H1 (cell line): Measurements from ENCODE around the gene SCAMP2. TPM values are rescaled to one million over a fixed set of nuclear protein-coding genes. Genes with fewer than 3 reads are reported as not detected.

ENCODE experiments used
- CTCF ChIA-PET: fragments of 300-600 bp; sonication (Branson Sonifier 250); formaldehyde crosslinking; loops from one replicate; lab custom pipeline; 2021; ENCODE audit not compliant: partially characterized antibody; lab: Charles Lee
- POLR2A ChIA-PET: fragments of 300-600 bp; sonication (Branson Sonifier 250); formaldehyde crosslinking; loops from one replicate; lab custom pipeline; 2021; ENCODE audit warnings: inconsistent platforms; ENCODE audit not compliant: partially characterized antibody; lab: Charles Lee
- DNase-seq, 2 experiments: peaks; one replicate each; pipeline versions ENCODE4 v3.0.0 to v3.0.0-alpha.2; 2010 to 2022; ENCODE audit warnings: low spot score in 2 of 2, low read depth in 1 of 2, mixed read lengths in 1 of 2
- FAIRE-seq: peaks from 2 replicates; lab custom pipeline; 2011; peaks lifted over from hg19 to GRCh38; lab: Jason Lieb, UNC
- H2AFZ ChIP-seq: 2 replicates; pipeline ENCODE4 v1.8.1; 2012; ENCODE audit warnings: low read length, inconsistent platforms
- H2AK5ac ChIP-seq: 2 replicates; pipeline ENCODE4 v1.6.1; 2013; ENCODE audit warnings: low read depth, low read length
- H2BK120ac ChIP-seq: replicated peaks from 2 replicates; pipeline ENCODE3; 2013; ENCODE audit warnings: low read depth, low read length, inconsistent platforms
- H2BK12ac ChIP-seq: 2 replicates; pipeline ENCODE4 v1.6.1; 2013; ENCODE audit warnings: low read depth, low read length
- H2BK15ac ChIP-seq: 2 replicates; pipeline ENCODE4 v1.6.1; 2013; ENCODE audit warnings: low read length
- H2BK20ac ChIP-seq: 2 replicates; pipeline ENCODE4 v1.6.1; 2013; ENCODE audit warnings: low read length
- H2BK5ac ChIP-seq: 2 replicates; pipeline ENCODE4 v1.6.1; 2013; ENCODE audit warnings: low read depth, low read length
- H3K14ac ChIP-seq: 2 replicates; pipeline ENCODE4 v1.6.1; 2013; ENCODE audit warnings: inconsistent platforms; ENCODE audit not compliant: insufficient read length
- H3K18ac ChIP-seq: 2 replicates; pipeline ENCODE4 v1.6.1; 2013; ENCODE audit warnings: low read length; ENCODE audit errors: extremely low read depth
- H3K23ac ChIP-seq: 2 replicates; pipeline ENCODE4 v1.6.1; 2013; ENCODE audit warnings: inconsistent platforms; ENCODE audit not compliant: insufficient read length
- H3K23me2 ChIP-seq: 2 replicates; pipeline ENCODE4 v1.6.1; 2013; ENCODE audit warnings: low read depth, low read length
- H3K27ac ChIP-seq: 2 replicates; pipeline ENCODE4 v1.6.1; 2011; ENCODE audit warnings: low read depth, low read length, inconsistent platforms
- H3K27me3 ChIP-seq, 4 experiments: replicated peaks in 1 of 4; 1 replicate in 1 of 4; 2 replicates in 3 of 4; pipeline versions ENCODE4 v1.6.1 to v1.8.1; 2011 to 2013; ENCODE audit warnings: low read length in 3 of 4, mild to moderate bottlenecking in 3 of 4, inconsistent platforms in 2 of 4, mixed read lengths in 2 of 4, moderate library complexity in 1 of 4; ENCODE audit not compliant: control insufficient read depth in 3 of 4, insufficient read depth in 3 of 4; ENCODE audit errors: extremely low read depth in 1 of 4
- H3K36me3 ChIP-seq, 4 experiments: 2 replicates each; pipeline versions ENCODE4 v1.6.1 to v1.8.1; 2011 to 2013; ENCODE audit warnings: mild to moderate bottlenecking in 4 of 4, low read length in 3 of 4, moderate library complexity in 2 of 4, control low read depth in 1 of 4, inconsistent platforms in 1 of 4; ENCODE audit not compliant: insufficient read depth in 4 of 4, control insufficient read depth in 2 of 4
- H3K4ac ChIP-seq: replicated peaks from 2 replicates; pipeline ENCODE3; 2013; ENCODE audit warnings: low read length, low read depth, mixed read lengths, inconsistent platforms; ENCODE audit not compliant: insufficient read length
- H3K4me1 ChIP-seq, 4 experiments: replicated peaks in 1 of 4; 1 replicate in 1 of 4; 2 replicates in 3 of 4; pipeline versions ENCODE4 v1.6.1 to v1.8.1; 2011 to 2013; ENCODE audit warnings: low read length in 3 of 4, inconsistent platforms in 2 of 4, mixed read lengths in 1 of 4; ENCODE audit not compliant: insufficient read depth in 4 of 4, control insufficient read depth in 3 of 4
- H3K4me2 ChIP-seq, 2 experiments: 2 replicates each; pipeline versions ENCODE4 v1.6.1 to v1.8.1; 2011 to 2013; ENCODE audit warnings: low read depth in 2 of 2, low read length in 2 of 2, control low read depth in 1 of 2, inconsistent platforms in 1 of 2, mild to moderate bottlenecking in 1 of 2; ENCODE audit not compliant: insufficient read depth in 1 of 2
- H3K4me3 ChIP-seq, 4 experiments: fragments of 200-600, 300-600 bp in 1 of 4; sonication (generic), shearing (Covaris generic), sonication (Bioruptor Twin) in 1 of 4; 2 replicates each; pipeline versions ENCODE4 v1.5.1 to v1.8.1; 2011 to 2016; ENCODE audit warnings: low read length in 4 of 4, low read depth in 3 of 4, control low read depth in 2 of 4, inconsistent platforms in 2 of 4, mild to moderate bottlenecking in 2 of 4, mixed read lengths in 1 of 4, moderate library complexity in 1 of 4; ENCODE audit not compliant: insufficient read depth in 2 of 4; ENCODE audit errors: extremely low read depth in 1 of 4
- H3K56ac ChIP-seq: replicated peaks from 2 replicates; pipeline ENCODE3; 2013; ENCODE audit warnings: low read depth, mild to moderate bottlenecking, mixed read lengths, low read length, inconsistent platforms; ENCODE audit not compliant: insufficient read length
- H3K79me1 ChIP-seq: 2 replicates; pipeline ENCODE4 v1.6.1; 2013; ENCODE audit warnings: low read depth, low read length, control low read depth
- H3K79me2 ChIP-seq, 2 experiments: 2 replicates each; pipeline versions ENCODE4 v1.6.1 to v1.8.1; 2012 to 2013; ENCODE audit warnings: low read length in 2 of 2, mild to moderate bottlenecking in 2 of 2, inconsistent platforms in 1 of 2; ENCODE audit not compliant: insufficient read depth in 2 of 2, control insufficient read depth in 1 of 2
- H3K9ac ChIP-seq, 4 experiments: replicated peaks in 1 of 4; 1 replicate in 1 of 4; 2 replicates in 3 of 4; pipeline versions ENCODE4 v1.6.1 to v1.8.1; 2011 to 2013; ENCODE audit warnings: low read depth in 3 of 4, low read length in 3 of 4, control low read depth in 2 of 4, mild to moderate bottlenecking in 2 of 4, moderate library complexity in 2 of 4, inconsistent platforms in 1 of 4; ENCODE audit errors: extremely low read depth in 1 of 4
- H3K9me3 ChIP-seq, 2 experiments: 2 replicates each; pipeline versions ENCODE4 v1.6.1 to v1.8.1; 2012 to 2013; ENCODE audit warnings: mild to moderate bottlenecking in 2 of 2, moderate library complexity in 2 of 2, control low read depth in 1 of 2, inconsistent platforms in 1 of 2, low read depth in 1 of 2, low read length in 1 of 2, mixed read lengths in 1 of 2; ENCODE audit not compliant: insufficient read depth in 2 of 2
- H4K20me1 ChIP-seq, 2 experiments: replicated peaks in 1 of 2; 2 replicates each; pipeline versions ENCODE3 to v1.8.1; 2011 to 2013; ENCODE audit warnings: inconsistent platforms in 2 of 2, low read length in 2 of 2, mild to moderate bottlenecking in 1 of 2; ENCODE audit not compliant: insufficient read depth in 2 of 2, control insufficient read depth in 1 of 2
- H4K5ac ChIP-seq: 2 replicates; pipeline ENCODE4 v1.6.1; 2013; ENCODE audit warnings: low read length, low read depth, mixed read lengths, inconsistent platforms; ENCODE audit not compliant: insufficient read length
- H4K8ac ChIP-seq: 2 replicates; pipeline ENCODE4 v1.8.0; 2013; ENCODE audit warnings: mild to moderate bottlenecking, moderate library complexity, low read length, inconsistent platforms; ENCODE audit not compliant: insufficient read depth; ENCODE audit errors: extremely low read depth
- H4K91ac ChIP-seq: replicated peaks from 2 replicates; pipeline ENCODE3; 2013; ENCODE audit warnings: low read length, mixed read lengths, inconsistent platforms; ENCODE audit not compliant: insufficient read length
- BACH1 ChIP-seq: IDR thresholded peaks from 2 replicates; pipeline ENCODE4 v1.6.1; 2012; ENCODE audit warnings: low read length, improper control_type of control experiment
- CEBPB ChIP-seq: IDR thresholded peaks from 2 replicates; pipeline ENCODE4 v1.6.1; 2012; ENCODE audit warnings: low read depth, low read length
- CHD2 ChIP-seq: IDR thresholded peaks from 2 replicates; pipeline ENCODE4 v1.6.1; 2012; ENCODE audit warnings: low read length, improper control_type of control experiment
- CTCF ChIP-seq, 3 experiments: IDR thresholded peaks; 1 replicate in 2 of 3; 2 replicates in 1 of 3; pipeline versions ENCODE4 v1.5.1 to v1.6.1; 2011; ENCODE audit warnings: low read length in 3 of 3, mild to moderate bottlenecking in 3 of 3, inconsistent platforms in 2 of 3, low read depth in 1 of 3, moderate library complexity in 1 of 3; ENCODE audit not compliant: insufficient read depth in 1 of 3; ENCODE audit errors: control extremely low read depth in 1 of 3
- FOSL1 ChIP-seq: IDR thresholded peaks from 2 replicates; pipeline ENCODE4 v1.6.1; 2011; ENCODE audit warnings: mild to moderate bottlenecking, low read depth, low read length, moderate library complexity; ENCODE audit not compliant: insufficient read depth
- MAFK ChIP-seq: IDR thresholded peaks from 2 replicates; pipeline ENCODE4 v1.6.1; 2012; ENCODE audit warnings: low read depth, mild to moderate bottlenecking, improper control_type of control experiment, low read length
- SIRT6 ChIP-seq: IDR thresholded peaks from one replicate; pipeline ENCODE4 v1.7.1; 2012; ENCODE audit warnings: low read length, inconsistent platforms
- SIX5 ChIP-seq: IDR thresholded peaks from 2 replicates; pipeline ENCODE4 v1.6.1; 2011; ENCODE audit warnings: mild to moderate bottlenecking, low read depth, low read length
- TAF7 ChIP-seq: optimal IDR thresholded peaks from 2 replicates; pipeline ENCODE3; 2011; ENCODE audit warnings: low read depth, mild to moderate bottlenecking, inconsistent platforms, low read length, moderate library complexity, borderline replicate concordance
- USF2 ChIP-seq: IDR thresholded peaks from 2 replicates; pipeline ENCODE4 v1.6.1; 2011; ENCODE audit warnings: low read length, improper control_type of control experiment
- WGBS, 2 experiments: shearing (Covaris generic) in 1 of 2; methylation state at CpG; one replicate each; pipeline versions ENCODE4 v1.1.6 to v1.1.7; 2013 to 2015; ENCODE audit warnings: low lambda C conversion rate in 2 of 2, mixed read lengths in 2 of 2, inconsistent platforms in 1 of 2, low coverage in 1 of 2, missing lambda C conversion rate in 1 of 2; ENCODE audit not compliant: insufficient replicate concordance in 2 of 2, insufficient coverage in 1 of 2, insufficient read length in 1 of 2; ENCODE audit errors: extremely low coverage in 1 of 2, missing lambda C conversion rate in 1 of 2; 5-methylcytosine and 5-hydroxymethylcytosine counted together
- polyA plus RNA-seq, 7 experiments: library from polyadenylated mRNA; depleted of rRNA in 3 of 7; stranded (reverse) in 5 of 7; unstranded in 2 of 7; fragments of >200 nt in 5 of 7; fragments of 200-250 nt in 2 of 7; gene quantifications; 1 replicate in 5 of 7; 2 replicates in 1 of 7; 4 replicates in 1 of 7; pipeline versions ENCODE4 v1.2.1 to v1.2.3, GENCODE V29; 2011 to 2013; ENCODE audit warnings: missing spikeins in 2 of 7, mixed read lengths in 2 of 7
- total RNA-seq: library from RNA; stranded (reverse); fragmentation: NEBNext Ultra II Directional; extraction: Animal tissue kit (Norgen Biotek cat#: 25700); gene quantifications from 2 replicates; pipeline ENCODE4 v1.2.1, GENCODE V29; 2021

The SCAMP2 gene
- total and polyA plus RNA-seq, 2 of the 8 experiments (the other 6 are each of a cell fraction or from before 2014, with no cell fraction given): 41.7 to 131 TPM

- H2AFZ ChIP-seq: no peak overlapping the region
- no peak overlapping the region for H2BK5ac ChIP-seq
- ChIA-PET CTCF (interaction anchor here (0.7 to 2.5 kb wide), 16 partner anchors 8 to 106 kb away, joined by 3 to 24 read pairs (median 6); no protein-coding TSS in a partner anchor), POLR2A (interaction anchor here (0.8 to 4.1 kb wide), 6 partner anchors 11 to 63 kb away, joined by 3 to 23 read pairs (median 4); partner anchors contain the start of gene FAM219B)
- H4K20me1 ChIP-seq: peaks cover 2 to 4% of the 10 kb centered on the region in 2 experiments
- no peak overlapping the region for H2BK12ac ChIP-seq
- H2BK20ac ChIP-seq: no peak overlapping the region
- peak overlapping the region in 1 of 4 experiments; percentile 85; a peak in 2 of 7 replicates for H3K9ac ChIP-seq
- FAIRE-seq (no peak), DNase-seq (no peak)
- WGBS, 2 experiments: 83% methylated on average over 12 of the region's 12 CpGs; no CpG with 5 or more reads in 1 of the 2 experiments
- no peak overlapping the region for H4K8ac ChIP-seq
- H3K23ac ChIP-seq: no peak overlapping the region
- no peaks in the 10 kb centered on the region for H3K9me3 ChIP-seq
- H3K4me3 ChIP-seq: peak overlapping the region in 2 of 4 experiments; percentile 89 to 92; a peak in 4 of 8 replicates
- no peaks in the 10 kb centered on the region for H3K79me2 ChIP-seq
- H3K4ac ChIP-seq: no peak overlapping the region
- H3K14ac ChIP-seq: no peak overlapping the region
- no peak overlapping the region for H3K18ac ChIP-seq
- H3K4me2 ChIP-seq: peak overlapping the region; percentile 75 to 82; a peak in 3 of 4 replicates
- H4K91ac ChIP-seq: no peak overlapping the region
- no peaks in the 10 kb centered on the region for H3K27me3 ChIP-seq
- no peak overlapping the region for H2AK5ac ChIP-seq
- H3K4me1 ChIP-seq: peaks cover 0 to 13% (median 8%) of the 10 kb centered on the region in 4 experiments; a peak in 6 of 7 replicates
- H4K5ac ChIP-seq: no peak overlapping the region
- peaks cover 3 to 18% (median 9%) of the 10 kb centered on the region in 4 experiments; a peak in 6 of 8 replicates for H3K36me3 ChIP-seq
- no peak overlapping the region for H2BK120ac ChIP-seq
- 0 out of 2 replicates have a peak, but pooled peaks cover 2% of the 10 kb centered on the region for H3K79me1 ChIP-seq
- no peak overlapping the region for H3K27ac ChIP-seq
- H3K23me2 ChIP-seq: peaks cover 7% of the 10 kb centered on the region; the same call in 1 of the 2 replicates
- H2BK15ac ChIP-seq: no peak overlapping the region
- no peak overlapping the region for H3K56ac ChIP-seq
- TF ChIP-seq CHD2 (no peak), BACH1 (no peak), MAFK (no peak), FOSL1 (no peak), SIRT6 (no peak), USF2 (no peak), SIX5 (no peak), TAF7 (no peak), CEBPB (no peak), CTCF (IDR thresholded peaks at IDR 0.05; ENCODE audit: control extremely low read depth in 1 of 3, insufficient read depth in 1 of 3, low read depth in 1 of 3, low read length in 3 of 3) (no peak)
Measured at GRCh38 chr15:74843891-74844299, 29.3 kb downstream of the SCAMP2 start.
